LNCAP (cell line): ENCODE measurements around the gene STX2.

Experiments
- CTCF ChIP-seq: fragments of 450-650 bp; IDR thresholded peaks from 2 replicates; pipeline ENCODE4 v1.5.1; 2017; ENCODE audit warnings: mild to moderate bottlenecking

STX2 gene

GRCh38 chr12:130744274-130744673, 94.8 kb downstream of the STX2 start:
- TF ChIP-seq CTCF = no peak

DNA sequence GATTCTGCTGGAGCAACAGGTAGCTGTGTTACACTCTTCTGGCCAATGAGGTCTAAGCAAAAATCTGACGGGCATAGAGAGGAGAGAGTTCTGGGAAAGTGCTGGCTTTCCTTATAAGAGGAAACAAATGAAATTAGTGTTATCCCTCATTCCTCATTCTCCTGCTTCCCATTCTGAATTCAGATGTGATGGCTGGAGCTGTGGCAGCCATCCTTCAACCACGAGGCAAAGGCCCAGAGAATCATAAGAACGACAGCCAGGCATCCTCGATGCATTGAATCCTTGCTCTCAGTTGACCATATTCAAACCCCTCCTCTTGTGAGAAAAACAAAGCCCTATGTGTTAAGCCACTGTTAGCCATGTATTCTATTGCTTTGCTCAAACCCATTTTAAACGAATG, 95.4 kb downstream of the STX2 start:
- no peak for TF ChIP-seq CTCF

GRCh38 chr12:130743176-130743575, 95.9 kb downstream of the STX2 start:
- TF ChIP-seq CTCF = no peak

DNA sequence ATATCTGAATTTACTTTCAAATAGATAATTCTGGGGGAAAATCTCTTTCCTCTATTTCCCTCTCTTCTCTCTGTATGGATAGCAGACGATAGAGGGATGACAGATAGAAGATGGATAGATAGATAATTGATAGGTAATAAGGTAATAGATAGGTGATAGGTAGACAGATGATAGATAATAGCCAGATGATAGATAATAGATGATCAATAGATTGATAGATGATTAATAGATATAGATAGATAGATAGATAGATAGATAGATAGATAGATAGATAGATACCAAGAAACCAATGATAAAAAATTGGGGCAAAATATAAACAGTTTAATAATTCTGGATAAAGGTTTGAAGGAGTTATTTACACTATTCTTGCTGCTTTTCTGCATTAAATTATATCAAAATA, 96.3 kb downstream of the STX2 start:
- TF ChIP-seq CTCF = no peak

GRCh38 chr12:130742112-130742511, 96.9 kb downstream of the STX2 start:
- TF ChIP-seq CTCF = no peak
